ENCODE data around the gene SLC25A51.

GRCh38 chr9:37949576-37949975 lies 45.6 kb upstream of the SLC25A51 start:
- TF ChIP-seq POLR2AphosphoS5 (IDR thresholded peaks at IDR 0.05; ENCODE audit: low read depth, low read length), result no peak
- TF ChIP-seq, protein P1, sequence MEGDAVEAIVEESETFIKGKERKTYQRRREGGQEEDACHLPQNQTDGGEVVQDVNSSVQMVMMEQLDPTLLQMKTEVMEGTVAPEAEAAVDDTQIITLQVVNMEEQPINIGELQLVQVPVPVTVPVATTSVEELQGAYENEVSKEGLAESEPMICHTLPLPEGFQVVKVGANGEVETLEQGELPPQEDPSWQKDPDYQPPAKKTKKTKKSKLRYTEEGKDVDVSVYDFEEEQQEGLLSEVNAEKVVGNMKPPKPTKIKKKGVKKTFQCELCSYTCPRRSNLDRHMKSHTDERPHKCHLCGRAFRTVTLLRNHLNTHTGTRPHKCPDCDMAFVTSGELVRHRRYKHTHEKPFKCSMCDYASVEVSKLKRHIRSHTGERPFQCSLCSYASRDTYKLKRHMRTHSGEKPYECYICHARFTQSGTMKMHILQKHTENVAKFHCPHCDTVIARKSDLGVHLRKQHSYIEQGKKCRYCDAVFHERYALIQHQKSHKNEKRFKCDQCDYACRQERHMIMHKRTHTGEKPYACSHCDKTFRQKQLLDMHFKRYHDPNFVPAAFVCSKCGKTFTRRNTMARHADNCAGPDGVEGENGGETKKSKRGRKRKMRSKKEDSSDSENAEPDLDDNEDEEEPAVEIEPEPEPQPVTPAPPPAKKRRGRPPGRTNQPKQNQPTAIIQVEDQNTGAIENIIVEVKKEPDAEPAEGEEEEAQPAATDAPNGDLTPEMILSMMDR (IDR thresholded peaks at IDR 0.05), result no peak
- no peak for TF ChIP-seq SIN3A (IDR thresholded peaks at IDR 0.05; ENCODE audit: borderline replicate concordance, insufficient read depth, low read depth, low read length)
- no peak for TF ChIP-seq REST (IDR thresholded peaks at IDR 0.05; ENCODE audit: insufficient read depth in 1 of 2, low read depth in 2 of 2, low read length in 1 of 2)
- TF ChIP-seq TCF7L2 (IDR thresholded peaks at IDR 0.05; ENCODE audit: low read depth, low read length), result no peak
